Natural killer cell (primary cell): ENCODE results near the gene MUSTN1. TPM values are rescaled to one million over a fixed set of nuclear protein-coding genes. Genes with fewer than 3 reads are reported as not detected.

Experiments used
- ATAC-seq, 3 donors: fragments of 150-1000 bp in 2 of 3; fragments of 200-7000 bp in 1 of 3; cut with Tn5 transposase; 1 replicate in 1 of 3; 2 replicates in 2 of 3; pipeline ENCODE4 v1.10.0; 2021; ENCODE audit warnings: mild to moderate bottlenecking in 2 of 3, moderate library complexity in 2 of 3
- DNase-seq, 2 donors: peaks; one replicate each; pipeline versions ENCODE4 v3.0.0 to v3.0.0-alpha.2; 2013 to 2021; ENCODE audit warnings: mixed read lengths in 1 of 2
- H3K27ac ChIP-seq: one replicate; pipeline ENCODE4 v1.5.1; 2013; ENCODE audit warnings: mild to moderate bottlenecking, low read length
- H3K27me3 ChIP-seq: one replicate; pipeline ENCODE4 v1.6.1; 2013; ENCODE audit warnings: low read length; ENCODE audit not compliant: control insufficient read depth, insufficient read depth
- H3K36me3 ChIP-seq: one replicate; pipeline ENCODE4 v1.6.1; 2013; ENCODE audit warnings: low read length; ENCODE audit not compliant: control insufficient read depth, insufficient read depth
- H3K4me1 ChIP-seq: one replicate; pipeline ENCODE4 v1.6.1; 2013; ENCODE audit warnings: low read length; ENCODE audit not compliant: control insufficient read depth, insufficient read depth
- H3K4me3 ChIP-seq: one replicate; pipeline ENCODE4 v1.5.1; 2013; ENCODE audit warnings: low read length
- H3K9me3 ChIP-seq: one replicate; pipeline ENCODE4 v1.6.1; 2013; ENCODE audit warnings: low read length; ENCODE audit not compliant: control insufficient read depth, insufficient read depth
- H3K27ac Mint-ChIP-seq, 2 donors: one replicate each; pipeline ENCODE4 v1.8.0; 2022; ENCODE audit warnings: mild to moderate bottlenecking in 2 of 2, mixed read lengths in 2 of 2, moderate library complexity in 1 of 2
- H3K27me3 Mint-ChIP-seq, 2 donors: one replicate each; pipeline ENCODE4 v1.8.0; 2022; ENCODE audit warnings: low read depth in 2 of 2, mixed read lengths in 2 of 2
- H3K36me3 Mint-ChIP-seq: one replicate; pipeline ENCODE4 v1.8.0; 2022; ENCODE audit warnings: mixed read lengths
- H3K4me1 Mint-ChIP-seq, 2 donors: one replicate each; pipeline ENCODE4 v1.8.0; 2022; ENCODE audit warnings: mixed read lengths in 2 of 2
- H3K4me3 Mint-ChIP-seq: one replicate; pipeline ENCODE4 v1.8.0; 2022; ENCODE audit warnings: mild to moderate bottlenecking, moderate library complexity, mixed read lengths
- H3K9me3 Mint-ChIP-seq, 2 donors: one replicate each; pipeline ENCODE4 v1.8.0; 2022; ENCODE audit warnings: mixed read lengths in 2 of 2
- CTCF ChIP-seq: fragments of 200-600 bp; IDR thresholded peaks from one replicate; pipeline ENCODE4 v1.8.0; 2022; ENCODE audit warnings: antibody characterized with exemption
- WGBS: methylation state at CpG from one replicate; pipeline ENCODE4 v1.1.7; 2013; ENCODE audit warnings: missing lambda C conversion rate; ENCODE audit not compliant: insufficient coverage; 5-methylcytosine and 5-hydroxymethylcytosine counted together
- intact Hi-C: fragments of 100-400 bp; cut with micrococcal nuclease; formaldehyde crosslinking; loops from one replicate; pipeline ENCODE4 v1.14.2; 2022
- total RNA-seq, 4 donors: library from RNA; stranded (reverse); fragments of 120-200 nt in 1 of 4; gene quantifications; one replicate each; pipeline versions ENCODE4 v1.2.3 to v1.2.4, GENCODE V29; 2013 to 2022

MUSTN1 gene
- total RNA-seq, 3 donors from 2014 or later (not counting 1 experiment from before 2014, with no cell fraction given): 5.3 to 7.7 (median 6.8) TPM

GRCh38 chr3:52865994-52866393 is 31.2 kb upstream of the MUSTN1 start:
- no peaks in the 10 kb centered on the region for H3K4me1 ChIP-seq
- H3K9me3 ChIP-seq: peaks cover 8% of the 10 kb centered on the region
- H3K27me3 ChIP-seq: no peaks in the 10 kb centered on the region
- no peak for DNase-seq
- H3K36me3 ChIP-seq: no peaks in the 10 kb centered on the region
- Mint-ChIP-seq H3K36me3 (no peaks in the 10 kb centered on the region), H3K27me3 (no peaks in the 10 kb centered on the region), H3K27ac (no peak overlapping the region), H3K4me3 (no peak overlapping the region), H3K4me1 (peaks cover 24 to 41% of the 10 kb centered on the region in 2 donors), H3K9me3 (peaks cover 0 to 2% of the 10 kb centered on the region in 2 donors)
- no peak for ATAC-seq
- no peak for TF ChIP-seq CTCF
- WGBS: 98% methylated on average over 13 of the region's 13 CpGs
- intact Hi-C loops: no loop called here
- no peak overlapping the region for H3K4me3 ChIP-seq
- no peak overlapping the region for H3K27ac ChIP-seq

GRCh38 chr3:52860424-52860768 is 25.6 kb upstream of the MUSTN1 start:
- ATAC-seq (no peak), DNase-seq (no peak)
- H3K27me3 Mint-ChIP-seq: no peaks in the 10 kb centered on the region
- 97% methylated on average over 7 of the region's 8 CpGs for WGBS
- H3K36me3 Mint-ChIP-seq: no peaks in the 10 kb centered on the region
- Histone ChIP-seq H3K9me3 (peaks cover 8% of the 10 kb centered on the region), H3K27me3 (no peaks in the 10 kb centered on the region), H3K4me1 (no peaks in the 10 kb centered on the region), H3K27ac (no peak overlapping the region), H3K36me3 (peaks cover 2% of the 10 kb centered on the region), H3K4me3 (no peak overlapping the region)
- H3K27ac Mint-ChIP-seq: no peak overlapping the region
- H3K9me3 Mint-ChIP-seq: peaks cover 0 to 2% of the 10 kb centered on the region in 2 donors
- peaks cover 15 to 17% of the 10 kb centered on the region in 2 donors for H3K4me1 Mint-ChIP-seq
- intact Hi-C loops: no loop called here
- TF ChIP-seq CTCF: no peak
- no peak overlapping the region for H3K4me3 Mint-ChIP-seq

- H3K36me3 ChIP-seq: peaks cover 2% of the 10 kb centered on the region
- H3K4me1 ChIP-seq: no peaks in the 10 kb centered on the region
- H3K27me3 ChIP-seq: no peaks in the 10 kb centered on the region
- no peak overlapping the region for H3K27ac ChIP-seq
- H3K4me3 ChIP-seq: no peak overlapping the region
- peaks cover 8% of the 10 kb centered on the region for H3K9me3 ChIP-seq
- 98% methylated on average over 8 of the region's 8 CpGs for WGBS
- Mint-ChIP-seq H3K27ac (no peak overlapping the region), H3K9me3 (no peaks in the 10 kb centered on the region), H3K27me3 (no peaks in the 10 kb centered on the region), H3K4me1 (peaks cover 15 to 17% of the 10 kb centered on the region in 2 donors), H3K4me3 (no peak overlapping the region), H3K36me3 (no peaks in the 10 kb centered on the region)
- TF ChIP-seq CTCF: no peak
- DNase-seq: no peak
- intact Hi-C loops: no loop called here
- no peak for ATAC-seq
Observed at GRCh38 chr3:52859686-52860423, 25.0 kb upstream of the MUSTN1 start.

- Mint-ChIP-seq H3K27ac (no peak overlapping the region), H3K36me3 (no peaks in the 10 kb centered on the region), H3K27me3 (no peaks in the 10 kb centered on the region), H3K4me3 (no peak overlapping the region), H3K9me3 (no peaks in the 10 kb centered on the region), H3K4me1 (peaks cover 15 to 17% of the 10 kb centered on the region in 2 donors)
- Histone ChIP-seq H3K27ac (no peak overlapping the region), H3K9me3 (no peaks in the 10 kb centered on the region), H3K4me1 (no peaks in the 10 kb centered on the region), H3K36me3 (peaks cover 5% of the 10 kb centered on the region), H3K27me3 (no peaks in the 10 kb centered on the region), H3K4me3 (no peak overlapping the region)
- DNase-seq (no peak), ATAC-seq (no peak)
- intact Hi-C loops: no loop called here
- WGBS: 100% methylated on average over 5 of the region's 5 CpGs
- TF ChIP-seq CTCF: no peak
Observed at GRCh38 chr3:52857864-52858263, 23.0 kb upstream of the MUSTN1 start.
